Activated CD8-positive, alpha-beta memory T cell treated with anti-CD3 and anti-CD28 coated beads, Interleukin-2, amount 50 U/mL, for 1 hour (primary cell): Measurements from ENCODE around the gene PCDHA9.

Experiments
- DNase-seq: peaks from one replicate; pipeline ENCODE4 v3.0.0-alpha.2; 2020; ENCODE audit errors: extremely low read depth

Gene PCDHA9

GRCh38 chr5:140881889-140882590 lies 33.9 kb downstream of the PCDHA9 start, which contains the start of gene PCDHA13:
PCDHA13 (plus strand) TSS chr5:140882124; CDS start chr5:140882269, 145 bp downstream.
- DNase-seq, result no peak

- no peak for DNase-seq
Observed at GRCh38 chr5:140882591-140882899, 34.4 kb downstream of the PCDHA9 start.

DNA sequence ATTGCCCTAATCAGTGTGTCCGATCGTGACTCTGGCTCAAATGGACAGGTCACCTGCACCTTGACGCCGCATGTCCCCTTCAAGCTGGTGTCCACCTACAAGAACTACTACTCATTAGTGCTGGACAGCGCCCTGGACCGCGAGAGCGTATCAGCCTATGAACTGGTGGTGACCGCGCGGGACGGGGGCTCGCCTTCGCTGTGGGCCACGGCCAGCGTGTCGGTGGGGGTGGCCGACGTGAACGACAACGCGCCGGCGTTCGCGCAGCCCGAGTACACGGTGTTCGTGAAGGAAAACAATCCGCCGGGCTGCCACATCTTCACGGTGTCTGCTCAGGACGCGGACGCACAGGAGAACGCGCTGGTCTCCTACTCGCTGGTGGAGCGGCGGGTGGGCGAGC lies 35.2 kb downstream of the PCDHA9 start:
- DNase-seq, result no peak

- no peak for DNase-seq
Observed at GRCh38 chr5:140883927-140884697, 35.9 kb downstream of the PCDHA9 start.
